ENCODE data around the gene BRME1.

The BRME1 gene

GRCh38 chr19:13887517-13887916 lies 18.4 kb downstream of the BRME1 start:
- DNase-seq (ENCODE audit: low read depth): peak; percentile 17

- no peak for DNase-seq (ENCODE audit: low read depth)
Measured at GRCh38 chr19:13887018-13887436, 18.9 kb downstream of the BRME1 start.

GRCh38 chr19:13885826-13886365 lies 20.0 kb downstream of the BRME1 start:
- no peak for DNase-seq (ENCODE audit: low read depth)

GRCh38 chr19:13884726-13885591 lies 21.0 kb downstream of the BRME1 start:
- no peak for DNase-seq (ENCODE audit: low read depth)

- no peak for DNase-seq (ENCODE audit: low read depth)
Measured at GRCh38 chr19:13883516-13884064, 22.3 kb downstream of the BRME1 start.

GRCh38 chr19:13882836-13883235 lies 23.1 kb downstream of the BRME1 start:
- DNase-seq (ENCODE audit: low read depth): no peak

- DNase-seq (ENCODE audit: low read depth): no peak
Measured at GRCh38 chr19:13882419-13882795, 23.5 kb downstream of the BRME1 start.

- no peak for DNase-seq (ENCODE audit: low read depth)
Measured at GRCh38 chr19:13881692-13882418, 24.1 kb downstream of the BRME1 start.

- no peak for DNase-seq (ENCODE audit: low read depth)
Measured at GRCh38 chr19:13881251-13881691, 24.6 kb downstream of the BRME1 start.

GRCh38 chr19:13880059-13881043 lies 25.6 kb downstream of the BRME1 start:
- peak; percentile 91 for DNase-seq (ENCODE audit: low read depth)

- no peak for DNase-seq (ENCODE audit: low read depth)
Measured at GRCh38 chr19:13877303-13877702, 28.6 kb downstream of the BRME1 start.

- DNase-seq (ENCODE audit: low read depth): no peak
Measured at GRCh38 chr19:13876834-13877233, 29.1 kb downstream of the BRME1 start, which contains the start of gene NANOS3. NANOS3 (plus strand) TSS chr19:13877134; CDS start chr19:13877249, 115 bp downstream.

GRCh38 chr19:13875824-13876223 lies 30.1 kb downstream of the BRME1 start:
- no peak for DNase-seq (ENCODE audit: low read depth)

- DNase-seq (ENCODE audit: low read depth): no peak
Measured at GRCh38 chr19:13873834-13874515, 31.9 kb downstream of the BRME1 start.

GRCh38 chr19:13872695-13873389 lies 33.1 kb downstream of the BRME1 start:
- no peak for DNase-seq (ENCODE audit: low read depth)

GRCh38 chr19:13872339-13872694 lies 33.6 kb downstream of the BRME1 start:
- no peak for DNase-seq (ENCODE audit: low read depth)

- no peak for DNase-seq (ENCODE audit: low read depth)
Measured at GRCh38 chr19:13870873-13871272, 35.0 kb downstream of the BRME1 start.

GRCh38 chr19:13869281-13869680 lies 36.6 kb downstream of the BRME1 start:
- no peak for DNase-seq (ENCODE audit: low read depth)

GRCh38 chr19:13868663-13869062 lies 37.3 kb downstream of the BRME1 start:
- no peak for DNase-seq (ENCODE audit: low read depth)

- DNase-seq (ENCODE audit: low read depth): no peak
Measured at GRCh38 chr19:13866463-13867046, 39.4 kb downstream of the BRME1 start.
